Transverse colon (tissue), 4 donors: ENCODE data around the gene PAPSS1. TPM values are rescaled to one million over a fixed set of nuclear protein-coding genes. Genes with fewer than 3 reads are reported as not detected.
A peak's percentile ranks its signal among the peaks of the same experiment; 100 is the strongest.

Source experiments
- DNase-seq: peaks from one replicate; pipeline ENCODE4 v3.0.0-alpha.2; 2019
- H3K27ac ChIP-seq, 4 donors: fragments of 200-600 bp; sonication (generic); 2 replicates each; pipeline ENCODE4 v1.5.1; 2016 to 2018; ENCODE audit warnings: inconsistent platforms in 4 of 4
- H3K27me3 ChIP-seq: fragments of 200-600 bp; sonication (generic); 2 replicates; pipeline ENCODE4 v1.5.1; 2017; ENCODE audit warnings: inconsistent platforms
- H3K36me3 ChIP-seq, 4 donors: fragments of 200-600 bp; sonication (generic); 2 replicates each; pipeline ENCODE4 v1.5.1; 2017 to 2019; ENCODE audit warnings: inconsistent platforms in 4 of 4
- H3K4me1 ChIP-seq, 4 donors: fragments of 200-600 bp; sonication (generic); 2 replicates each; pipeline ENCODE4 v1.5.1; 2017 to 2020; ENCODE audit warnings: inconsistent platforms in 4 of 4
- H3K4me3 ChIP-seq, 4 donors: fragments of 200-600 bp; sonication (generic); 1 replicate in 1 of 4; 2 replicates in 3 of 4; pipeline versions ENCODE4 v1.5.1 to v1.6.1; 2017 to 2019; ENCODE audit warnings: inconsistent platforms in 4 of 4
- H3K9me3 ChIP-seq, 2 donors: fragments of 200-600 bp; sonication (generic); 2 replicates each; pipeline ENCODE4 v1.5.1; 2017 to 2019; ENCODE audit warnings: inconsistent platforms in 2 of 2
- EP300 ChIP-seq: sonication (generic); formaldehyde crosslinking; IDR thresholded peaks from one replicate; pipeline ENCODE4 v1.6.1; 2017; ENCODE audit warnings: antibody characterized with exemption, low read depth
- POLR2A ChIP-seq: fragments of 450-650 bp; IDR thresholded peaks from one replicate; pipeline ENCODE4 v1.6.1; 2016; ENCODE audit warnings: antibody characterized with exemption, mild to moderate bottlenecking, moderate library complexity
- POLR2AphosphoS5 ChIP-seq, 3 donors: sonication (generic); formaldehyde crosslinking; IDR thresholded peaks; one replicate each; pipeline ENCODE4 v1.6.1; 2016; ENCODE audit warnings: antibody characterized with exemption in 3 of 3
- WGBS, 2 donors: methylation state at CpG; one replicate each; pipeline ENCODE4 v1.1.5; 2018; ENCODE audit warnings: low coverage in 1 of 2; 5-methylcytosine and 5-hydroxymethylcytosine counted together
- in situ Hi-C, 4 donors: fragments of 200-750 bp; cut with MboI; loops; one replicate each; pipeline versions ENCODE4 v1.15.0 to v1.15.1; 2017; ENCODE audit warnings: low sequenced_read_pairs in 3 of 4, low pct_ligation_motif_present in 1 of 4, low pct_unique_long_range_greater_than_20kb in 1 of 4
- intact Hi-C: fragments of 100-400 bp; cut with DNase I; formaldehyde crosslinking; loops from one replicate; pipeline ENCODE4 v1.15.1; 2023; ENCODE audit warnings: low total_unique reads
- total RNA-seq, 4 donors: library from RNA; depleted of rRNA; stranded (reverse); fragments of >200 nt; gene quantifications; one replicate each; pipeline ENCODE4 v1.1.0, GENCODE V29; 2016
- TF ChIP-seq, protein P1 (sequence below), 5 experiments: fragments of 200-600 bp in 3 of 5; fragments of 450-650 bp in 2 of 5; sonication (generic) in 3 of 5; IDR thresholded peaks; 1 replicate in 2 of 5; 2 replicates in 3 of 5; pipeline ENCODE4 v1.5.1; 2016 to 2017; ENCODE audit warnings: antibody characterized with exemption in 5 of 5, inconsistent platforms in 3 of 5, mild to moderate bottlenecking in 2 of 5, moderate library complexity in 1 of 5

The PAPSS1 gene
- total RNA-seq, 4 donors from 2014 or later: 7.5 to 23.3 (median 16.8) TPM

DNA sequence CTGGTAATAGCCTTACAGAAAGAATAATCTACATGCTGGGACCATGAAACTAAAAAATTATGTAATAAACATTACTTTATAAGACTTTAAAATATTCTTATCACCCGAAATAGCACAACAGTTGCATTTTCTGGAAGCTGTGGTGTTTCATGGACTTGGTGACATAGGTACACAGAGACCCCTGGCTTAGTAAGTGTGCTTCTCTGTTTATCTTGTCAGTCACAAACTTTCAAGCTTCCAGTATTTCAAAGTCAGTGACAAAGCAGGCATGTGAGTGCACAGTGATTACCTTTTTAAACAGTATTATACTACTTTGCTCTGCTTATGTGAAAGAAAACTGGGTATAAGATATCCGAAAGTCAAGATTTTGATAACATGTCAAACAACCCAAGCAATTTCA, 84.3 kb downstream of the PAPSS1 start:
- no peak for DNase-seq
- peaks cover 0 to 8% (median 4%) of the 10 kb centered on the region in 4 donors for H3K4me1 ChIP-seq
- no peak overlapping the region for H3K27ac ChIP-seq
- intact Hi-C loops: no loop called here
- in situ Hi-C loops: no loop called here
- H3K36me3 ChIP-seq: no peaks in the 10 kb centered on the region
- TF ChIP-seq POLR2AphosphoS5 (IDR thresholded peaks at IDR 0.05) (no peak), EP300 (no peak), POLR2A (no peak)
- TF ChIP-seq, protein P1, sequence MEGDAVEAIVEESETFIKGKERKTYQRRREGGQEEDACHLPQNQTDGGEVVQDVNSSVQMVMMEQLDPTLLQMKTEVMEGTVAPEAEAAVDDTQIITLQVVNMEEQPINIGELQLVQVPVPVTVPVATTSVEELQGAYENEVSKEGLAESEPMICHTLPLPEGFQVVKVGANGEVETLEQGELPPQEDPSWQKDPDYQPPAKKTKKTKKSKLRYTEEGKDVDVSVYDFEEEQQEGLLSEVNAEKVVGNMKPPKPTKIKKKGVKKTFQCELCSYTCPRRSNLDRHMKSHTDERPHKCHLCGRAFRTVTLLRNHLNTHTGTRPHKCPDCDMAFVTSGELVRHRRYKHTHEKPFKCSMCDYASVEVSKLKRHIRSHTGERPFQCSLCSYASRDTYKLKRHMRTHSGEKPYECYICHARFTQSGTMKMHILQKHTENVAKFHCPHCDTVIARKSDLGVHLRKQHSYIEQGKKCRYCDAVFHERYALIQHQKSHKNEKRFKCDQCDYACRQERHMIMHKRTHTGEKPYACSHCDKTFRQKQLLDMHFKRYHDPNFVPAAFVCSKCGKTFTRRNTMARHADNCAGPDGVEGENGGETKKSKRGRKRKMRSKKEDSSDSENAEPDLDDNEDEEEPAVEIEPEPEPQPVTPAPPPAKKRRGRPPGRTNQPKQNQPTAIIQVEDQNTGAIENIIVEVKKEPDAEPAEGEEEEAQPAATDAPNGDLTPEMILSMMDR (IDR thresholded peaks at IDR 0.05): no peak
- WGBS, 2 donors: 90 to 92% methylated on average over 2 of the region's 2 CpGs
- H3K9me3 ChIP-seq: no peaks in the 10 kb centered on the region
- H3K4me3 ChIP-seq: no peak overlapping the region
- no peaks in the 10 kb centered on the region for H3K27me3 ChIP-seq

DNA sequence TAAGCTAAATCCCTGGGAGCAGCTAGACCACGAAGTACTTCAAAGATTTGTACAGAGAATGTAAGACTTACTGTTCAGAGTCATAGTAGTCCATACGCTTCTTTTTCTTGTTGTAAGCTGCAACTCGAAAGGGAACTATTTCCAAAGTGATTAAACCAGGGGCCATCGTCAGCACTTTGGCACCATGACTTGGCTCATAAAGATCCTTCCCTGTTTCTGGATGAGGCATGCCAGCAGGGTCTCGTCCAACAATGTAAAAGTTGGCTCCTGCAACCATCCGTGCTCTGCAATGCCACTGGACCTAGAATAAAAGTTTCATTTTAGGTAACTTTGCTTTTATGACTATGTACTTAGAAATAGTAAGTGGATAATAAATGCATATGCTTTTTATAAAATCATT, 88.5 kb downstream of the PAPSS1 start:
- intact Hi-C loops (no loop called here), in situ Hi-C loops (no loop called here)
- Histone ChIP-seq H3K36me3 (no peaks in the 10 kb centered on the region), H3K27me3 (no peaks in the 10 kb centered on the region), H3K4me3 (no peak overlapping the region), H3K4me1 (no peaks in the 10 kb centered on the region), H3K27ac (peak overlapping the region in 3 of 4 donors; percentile 34 to 46 (median 37)), H3K9me3 (no peaks in the 10 kb centered on the region)
- DNase-seq: no peak
- TF ChIP-seq POLR2A: no peak
- no peak for TF ChIP-seq EP300
- TF ChIP-seq, protein P1 (IDR thresholded peaks at IDR 0.05): no peak
- TF ChIP-seq POLR2AphosphoS5 (IDR thresholded peaks at IDR 0.05): no peak
- 79 to 84% methylated on average over 5 to 6 of the region's 6 CpGs for WGBS, 2 donors

DNA sequence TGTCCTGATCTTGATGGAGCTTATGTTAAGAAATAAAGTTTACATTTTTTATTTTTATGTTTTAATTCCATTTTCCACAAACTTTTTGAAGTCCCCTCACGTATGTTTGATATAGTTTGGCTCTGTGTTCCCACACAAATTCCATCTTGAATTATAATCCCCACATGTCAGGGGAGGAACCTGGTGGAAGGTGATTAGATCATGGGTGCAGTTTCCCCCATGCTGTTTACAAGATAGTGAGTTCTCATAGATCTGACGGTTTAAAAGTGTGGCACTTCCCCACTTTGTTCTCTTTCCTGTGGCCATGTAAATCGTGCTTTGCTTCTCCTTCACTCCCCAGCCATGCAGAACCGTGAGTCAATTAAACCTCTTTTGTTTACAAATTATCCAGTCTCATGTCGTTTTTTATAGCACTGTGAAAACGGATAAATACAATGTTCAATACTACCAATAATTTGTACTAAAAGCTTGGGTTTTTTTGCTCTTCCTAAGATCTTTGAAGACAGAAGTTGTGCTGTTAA, 89.8 kb downstream of the PAPSS1 start:
- no peaks in the 10 kb centered on the region for H3K36me3 ChIP-seq
- no peak for DNase-seq
- no peaks in the 10 kb centered on the region for H3K27me3 ChIP-seq
- in situ Hi-C loops: no loop called here
- TF ChIP-seq, protein P1 (IDR thresholded peaks at IDR 0.05): no peak
- no peak for TF ChIP-seq EP300
- no peak for TF ChIP-seq POLR2A
- no peak overlapping the region for H3K27ac ChIP-seq
- no peak overlapping the region for H3K4me3 ChIP-seq
- H3K9me3 ChIP-seq: no peaks in the 10 kb centered on the region
- WGBS, 2 donors: 70 to 73% methylated on average over 5 to 6 of the region's 6 CpGs
- intact Hi-C loops: no loop called here
- H3K4me1 ChIP-seq: no peaks in the 10 kb centered on the region

DNA sequence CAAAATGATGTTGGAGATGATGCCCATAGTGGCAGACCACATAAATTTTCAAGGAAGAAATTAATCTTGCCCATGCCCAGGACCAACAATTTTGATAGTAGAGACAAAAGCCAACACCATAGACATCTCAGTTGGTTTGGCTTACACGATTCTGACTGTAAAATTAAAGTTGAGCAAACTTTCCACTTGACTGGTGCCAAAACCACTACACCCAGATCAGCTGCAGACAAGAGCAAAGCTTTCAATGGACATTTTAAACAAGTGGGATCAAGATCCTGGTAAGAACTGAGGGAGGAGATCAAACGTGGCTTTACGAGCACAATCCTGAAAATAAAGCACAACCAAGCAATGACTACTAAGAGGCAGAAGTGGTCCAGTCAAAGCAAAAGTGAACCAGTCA, 90.7 kb downstream of the PAPSS1 start:
- in situ Hi-C loops: no loop called here
- Histone ChIP-seq H3K4me1 (no peaks in the 10 kb centered on the region), H3K9me3 (no peaks in the 10 kb centered on the region), H3K36me3 (no peaks in the 10 kb centered on the region), H3K27ac (peak overlapping the region in 1 of 4 donors; percentile 3), H3K4me3 (no peak overlapping the region), H3K27me3 (no peaks in the 10 kb centered on the region)
- intact Hi-C loops: no loop called here
- no peak for DNase-seq
- no peak for TF ChIP-seq POLR2A
- TF ChIP-seq EP300: no peak
- TF ChIP-seq, protein P1 (IDR thresholded peaks at IDR 0.05): no peak
- no peak for TF ChIP-seq POLR2AphosphoS5 (IDR thresholded peaks at IDR 0.05)
- WGBS, 2 donors: 40 to 47% methylated on average over 1 to 3 of the region's 3 CpGs
